Adrenal gland (tissue), 5 donors: ENCODE data around the gene PEX16.

Experiments used
- CTCF ChIP-seq, 6 experiments: fragments of 450-650 bp in 4 of 6; fragments of 200-600 bp in 2 of 6; sonication (generic) in 1 of 6; IDR thresholded peaks; 1 replicate in 5 of 6; 2 replicates in 1 of 6; pipeline versions ENCODE4 v1.5.1 to v1.8.0; 2016 to 2021; ENCODE audit warnings: antibody characterized with exemption in 6 of 6, mild to moderate bottlenecking in 2 of 6, moderate library complexity in 1 of 6
- POLR2A ChIP-seq, 2 donors: fragments of 450-650 bp; IDR thresholded peaks; one replicate each; pipeline ENCODE4 v1.6.1; 2017; ENCODE audit warnings: antibody characterized with exemption in 2 of 2, mild to moderate bottlenecking in 2 of 2, moderate library complexity in 1 of 2
- donor health status: DM: no; HTN: no; CAD: no.

GRCh38 chr11:45924927-45925326, 7.2 kb upstream of the PEX16 start:
- TF ChIP-seq POLR2A (IDR thresholded peaks at IDR 0.05) (no peak), CTCF (IDR thresholded peaks at IDR 0.05) (no peak)
